BLaER1 (cell line): Measurements from ENCODE around the gene ADCY2.

ENCODE experiments used
- H3K27ac ChIP-seq: shearing (Covaris generic); formaldehyde crosslinking; 2 replicates; pipeline ENCODE4 v1.8.1; 2022
- H3K27me3 ChIP-seq: shearing (Covaris generic); formaldehyde crosslinking; 2 replicates; pipeline ENCODE4 v1.8.1; 2022
- H3K36me3 ChIP-seq: shearing (Covaris generic); formaldehyde crosslinking; 2 replicates; pipeline ENCODE4 v1.8.1; 2022
- H3K4me1 ChIP-seq: shearing (Covaris generic); formaldehyde crosslinking; 2 replicates; pipeline ENCODE4 v1.8.1; 2022
- H3K4me2 ChIP-seq: shearing (Covaris generic); formaldehyde crosslinking; 2 replicates; pipeline ENCODE4 v1.8.1; 2022
- H3K4me3 ChIP-seq: shearing (Covaris generic); formaldehyde crosslinking; 2 replicates; pipeline ENCODE4 v1.8.1; 2022
- H3K9ac ChIP-seq: shearing (Covaris generic); formaldehyde crosslinking; 2 replicates; pipeline ENCODE4 v1.8.1; 2022
- H3K9me3 ChIP-seq: shearing (Covaris generic); formaldehyde crosslinking; 2 replicates; pipeline ENCODE4 v1.8.1; 2022
- H4K20me1 ChIP-seq: shearing (Covaris generic); formaldehyde crosslinking; 2 replicates; pipeline ENCODE4 v1.8.1; 2022
- Cebpa-rat ChIP-seq: shearing (Covaris generic); IDR thresholded peaks from 2 replicates; pipeline ENCODE4 v1.8.1; 2022

ADCY2 gene

GRCh38 chr5:7845557-7845956 is 449.6 kb downstream of the ADCY2 start:
- H3K4me2 ChIP-seq, result no peak overlapping the region
- no peaks in the 10 kb centered on the region for H4K20me1 ChIP-seq
- no peak overlapping the region for H3K27ac ChIP-seq
- no peak for TF ChIP-seq Cebpa-rat
- no peak overlapping the region for H3K4me3 ChIP-seq
- H3K9ac ChIP-seq, result no peak overlapping the region
- no peaks in the 10 kb centered on the region for H3K36me3 ChIP-seq
- H3K9me3 ChIP-seq, result peaks cover 13% of the 10 kb centered on the region
- peaks cover 15% of the 10 kb centered on the region for H3K27me3 ChIP-seq
- no peaks in the 10 kb centered on the region for H3K4me1 ChIP-seq

- peaks cover 21% of the 10 kb centered on the region for H3K9me3 ChIP-seq
- H4K20me1 ChIP-seq, result no peaks in the 10 kb centered on the region
- no peak overlapping the region for H3K27ac ChIP-seq
- H3K4me1 ChIP-seq, result no peaks in the 10 kb centered on the region
- no peaks in the 10 kb centered on the region for H3K36me3 ChIP-seq
- no peak overlapping the region for H3K4me3 ChIP-seq
- H3K9ac ChIP-seq, result no peak overlapping the region
- TF ChIP-seq Cebpa-rat, result no peak
- H3K27me3 ChIP-seq, result peaks cover 22% of the 10 kb centered on the region
- no peak overlapping the region for H3K4me2 ChIP-seq
These were observed 450.4 kb downstream of the ADCY2 start for GRCh38 chr5:7846327-7846726.

- Histone ChIP-seq H3K27me3 (peaks cover 32% of the 10 kb centered on the region), H3K4me3 (no peak overlapping the region), H3K9ac (no peak overlapping the region), H3K36me3 (no peaks in the 10 kb centered on the region), H3K4me1 (no peaks in the 10 kb centered on the region), H3K9me3 (peaks cover 32% of the 10 kb centered on the region), H3K27ac (no peak overlapping the region), H4K20me1 (no peaks in the 10 kb centered on the region), H3K4me2 (no peak overlapping the region)
- no peak for TF ChIP-seq Cebpa-rat
These were observed 452.4 kb downstream of the ADCY2 start for GRCh38 chr5:7848296-7848695.

- no peaks in the 10 kb centered on the region for H3K4me1 ChIP-seq
- H3K36me3 ChIP-seq, result no peaks in the 10 kb centered on the region
- peaks cover 40% of the 10 kb centered on the region for H3K9me3 ChIP-seq
- no peak for TF ChIP-seq Cebpa-rat
- no peaks in the 10 kb centered on the region for H4K20me1 ChIP-seq
- no peak overlapping the region for H3K9ac ChIP-seq
- H3K27me3 ChIP-seq, result peaks cover 32% of the 10 kb centered on the region
- H3K27ac ChIP-seq, result no peak overlapping the region
- no peak overlapping the region for H3K4me2 ChIP-seq
- no peak overlapping the region for H3K4me3 ChIP-seq
These were observed 453.9 kb downstream of the ADCY2 start for GRCh38 chr5:7849681-7850394.

GRCh38 chr5:7850395-7851239 is 454.7 kb downstream of the ADCY2 start, which contains the start of gene CFAP90:
Gene CFAP90, minus strand, starts transcription at chr5:7851133. Its CDS starts 112 bp downstream, at chr5:7851021.
- Histone ChIP-seq H3K36me3 (no peaks in the 10 kb centered on the region), H3K9ac (no peak within 1 kb of the TSS), H3K27me3 (peaks cover 32% of the 10 kb centered on the region), H4K20me1 (no peaks in the 10 kb centered on the region), H3K4me2 (no peak within 1 kb of the TSS), H3K9me3 (peaks cover 41% of the 10 kb centered on the region), H3K4me3 (no peak within 1 kb of the TSS), H3K27ac (no peak within 1 kb of the TSS), H3K4me1 (no peaks in the 10 kb centered on the region)
- no peak for TF ChIP-seq Cebpa-rat

GRCh38 chr5:7851240-7851592 is 455.3 kb downstream of the ADCY2 start:
- Histone ChIP-seq H3K4me1 (no peaks in the 10 kb centered on the region), H3K27ac (no peak overlapping the region), H4K20me1 (no peaks in the 10 kb centered on the region), H3K9me3 (peaks cover 41% of the 10 kb centered on the region), H3K9ac (no peak overlapping the region), H3K4me3 (no peak overlapping the region), H3K27me3 (peaks cover 32% of the 10 kb centered on the region), H3K36me3 (no peaks in the 10 kb centered on the region), H3K4me2 (no peak overlapping the region)
- TF ChIP-seq Cebpa-rat, result no peak

- Histone ChIP-seq H3K9ac (no peak overlapping the region), H3K27me3 (peaks cover 32% of the 10 kb centered on the region), H3K4me3 (no peak overlapping the region), H3K9me3 (peaks cover 41% of the 10 kb centered on the region), H3K36me3 (no peaks in the 10 kb centered on the region), H3K4me2 (no peak overlapping the region), H4K20me1 (no peaks in the 10 kb centered on the region), H3K4me1 (no peaks in the 10 kb centered on the region), H3K27ac (no peak overlapping the region)
- no peak for TF ChIP-seq Cebpa-rat
These were observed 455.8 kb downstream of the ADCY2 start for GRCh38 chr5:7851617-7852289.

- no peak overlapping the region for H3K4me3 ChIP-seq
- peaks cover 3% of the 10 kb centered on the region for H3K36me3 ChIP-seq
- peaks cover 41% of the 10 kb centered on the region for H3K9me3 ChIP-seq
- no peak overlapping the region for H3K4me2 ChIP-seq
- no peak overlapping the region for H3K9ac ChIP-seq
- H4K20me1 ChIP-seq, result no peaks in the 10 kb centered on the region
- no peak for TF ChIP-seq Cebpa-rat
- H3K27me3 ChIP-seq, result peaks cover 32% of the 10 kb centered on the region
- no peaks in the 10 kb centered on the region for H3K4me1 ChIP-seq
- H3K27ac ChIP-seq, result no peak overlapping the region
These were observed 456.6 kb downstream of the ADCY2 start for GRCh38 chr5:7852542-7852941.

- H3K4me3 ChIP-seq, result no peak overlapping the region
- no peaks in the 10 kb centered on the region for H4K20me1 ChIP-seq
- no peaks in the 10 kb centered on the region for H3K4me1 ChIP-seq
- peaks cover 32% of the 10 kb centered on the region for H3K27me3 ChIP-seq
- H3K9me3 ChIP-seq, result peaks cover 41% of the 10 kb centered on the region
- TF ChIP-seq Cebpa-rat, result no peak
- no peak overlapping the region for H3K9ac ChIP-seq
- H3K4me2 ChIP-seq, result no peak overlapping the region
- H3K36me3 ChIP-seq, result peaks cover 7% of the 10 kb centered on the region
- no peak overlapping the region for H3K27ac ChIP-seq
These were observed 457.1 kb downstream of the ADCY2 start for GRCh38 chr5:7852988-7853387.

- TF ChIP-seq Cebpa-rat, result no peak
- Histone ChIP-seq H3K4me3 (no peak overlapping the region), H3K36me3 (peaks cover 28% of the 10 kb centered on the region), H3K27ac (no peak overlapping the region), H3K27me3 (peaks cover 17% of the 10 kb centered on the region), H3K9me3 (peaks cover 27% of the 10 kb centered on the region), H3K4me1 (no peaks in the 10 kb centered on the region), H4K20me1 (no peaks in the 10 kb centered on the region), H3K9ac (no peak overlapping the region), H3K4me2 (no peak overlapping the region)
These were observed 459.7 kb downstream of the ADCY2 start for GRCh38 chr5:7855611-7856010.
